ENCODE data around the gene SIRT7. TPM values are rescaled to one million over a fixed set of nuclear protein-coding genes. Genes with fewer than 3 reads are reported as not detected.

SIRT7 gene
- total RNA-seq, 6 experiments from 2014 or later: 16.2 to 20.7 (median 18.5) TPM

GRCh38 chr17:81962499-81963441 is 44.8 kb upstream of the SIRT7 start:
- DNase-seq: no peak
- Mint-ChIP-seq H3K36me3 (ENCODE audit: low read depth) (no peaks in the 10 kb centered on the region), H3K27ac (no peak overlapping the region), H3K27me3 (ENCODE audit: insufficient read depth) (peaks cover 4% of the 10 kb centered on the region), H3K9me3 (no peaks in the 10 kb centered on the region), H3K4me3 (no peak overlapping the region), H3K4me1 (ENCODE audit: low read depth) (peaks cover 6% of the 10 kb centered on the region; the same call in 1 of the 2 replicates)
- no peak for TF ChIP-seq CTCF (IDR thresholded peaks at IDR 0.05)

DNA sequence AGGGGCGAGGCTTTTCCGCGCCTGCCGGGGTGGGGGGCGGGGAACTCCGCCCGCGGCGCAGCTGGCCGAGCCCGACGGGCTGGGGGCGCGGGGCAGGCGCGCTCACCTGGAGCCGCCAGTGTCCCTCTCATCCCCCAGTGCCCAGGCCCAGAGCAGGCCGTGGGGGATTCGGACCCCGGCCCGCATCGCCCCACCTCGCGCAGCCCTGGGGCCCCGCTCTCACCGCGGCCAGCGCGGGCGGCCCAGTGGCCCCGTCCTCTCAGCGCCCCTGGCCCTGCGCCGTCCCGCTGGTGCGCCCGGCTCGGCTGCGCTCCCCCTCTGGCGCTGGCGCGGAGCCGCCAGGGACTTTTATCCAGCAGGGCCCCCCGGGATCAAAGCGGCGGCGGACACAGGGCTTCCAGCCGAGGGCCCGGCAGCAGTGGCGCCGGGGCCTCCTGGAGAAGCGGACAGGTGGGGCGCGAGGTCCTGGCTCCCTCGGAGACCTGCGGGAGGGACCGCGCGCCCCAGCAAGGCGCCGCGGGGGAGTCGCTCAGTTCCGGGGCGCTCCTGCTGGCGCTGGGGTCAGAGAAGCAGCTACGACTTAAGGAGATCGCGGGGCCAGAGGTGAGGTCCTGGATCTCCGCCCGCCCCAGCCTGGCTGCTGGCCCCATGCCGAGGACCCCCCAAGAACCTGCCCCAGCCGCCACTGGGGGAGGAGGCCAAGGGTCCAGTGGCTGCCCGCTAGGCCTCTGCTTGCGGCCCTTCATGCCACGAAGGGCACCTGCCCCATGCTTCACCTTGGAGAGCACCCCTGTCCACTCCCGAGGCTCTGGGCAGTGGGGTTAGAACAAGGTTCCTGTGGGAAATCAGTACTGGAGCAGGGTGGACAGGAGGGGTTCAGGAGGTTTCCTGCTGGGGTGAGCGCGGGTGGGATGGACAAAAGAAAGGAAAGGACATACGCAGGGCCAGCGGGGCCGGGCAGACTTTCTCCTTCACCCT is 43.8 kb upstream of the SIRT7 start:
- Mint-ChIP-seq H3K27me3 (ENCODE audit: insufficient read depth) (peaks cover 7% of the 10 kb centered on the region), H3K4me3 (no peak overlapping the region), H3K27ac (no peak overlapping the region), H3K9me3 (no peaks in the 10 kb centered on the region), H3K36me3 (ENCODE audit: low read depth) (no peaks in the 10 kb centered on the region), H3K4me1 (ENCODE audit: low read depth) (peaks cover 6% of the 10 kb centered on the region; the same call in 1 of the 2 replicates)
- DNase-seq: no peak
- no peak for TF ChIP-seq CTCF (IDR thresholded peaks at IDR 0.05)

DNA sequence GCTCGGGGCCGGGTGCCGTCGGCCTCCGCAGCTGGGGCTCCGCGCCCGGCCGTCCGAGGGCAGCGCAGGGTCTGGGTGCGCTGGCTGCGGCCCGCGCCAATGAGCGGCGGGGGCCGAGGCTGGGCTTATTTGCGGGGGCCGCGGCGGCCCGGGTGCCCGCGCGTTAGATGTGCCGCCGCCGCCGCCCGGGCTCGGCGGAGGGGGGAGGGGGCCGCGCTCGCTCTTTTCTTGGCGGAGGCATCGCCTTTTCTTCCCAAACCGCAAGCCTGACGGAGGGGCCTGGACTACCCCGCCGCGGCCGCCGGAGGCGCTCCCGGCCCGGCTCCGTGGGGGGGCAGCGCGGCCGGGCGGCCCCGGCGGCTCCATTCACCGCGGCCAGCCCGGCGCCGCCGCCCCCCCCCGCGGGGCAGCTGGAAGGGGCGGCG is 43.1 kb upstream of the SIRT7 start, which contains the start of gene NOTUM:
Gene NOTUM (minus strand): TSS at position 101 of the 425 bp plus-strand sequence. CDS start 278 bp downstream, outside the sequence.
- no peak within 1 kb of the TSS for H3K27ac Mint-ChIP-seq
- peaks cover 6% of the 10 kb centered on the region; the same call in 1 of the 2 replicates for H3K4me1 Mint-ChIP-seq (ENCODE audit: low read depth)
- H3K9me3 Mint-ChIP-seq: no peaks in the 10 kb centered on the region
- H3K36me3 Mint-ChIP-seq (ENCODE audit: low read depth): no peaks in the 10 kb centered on the region
- TF ChIP-seq CTCF (IDR thresholded peaks at IDR 0.05): 0 out of 2 replicates have a peak, but pooled peaks have one; percentile 18
- no peak within 1 kb of the TSS for H3K4me3 Mint-ChIP-seq
- H3K27me3 Mint-ChIP-seq (ENCODE audit: insufficient read depth): peaks cover 7% of the 10 kb centered on the region
- no peak for DNase-seq

DNA sequence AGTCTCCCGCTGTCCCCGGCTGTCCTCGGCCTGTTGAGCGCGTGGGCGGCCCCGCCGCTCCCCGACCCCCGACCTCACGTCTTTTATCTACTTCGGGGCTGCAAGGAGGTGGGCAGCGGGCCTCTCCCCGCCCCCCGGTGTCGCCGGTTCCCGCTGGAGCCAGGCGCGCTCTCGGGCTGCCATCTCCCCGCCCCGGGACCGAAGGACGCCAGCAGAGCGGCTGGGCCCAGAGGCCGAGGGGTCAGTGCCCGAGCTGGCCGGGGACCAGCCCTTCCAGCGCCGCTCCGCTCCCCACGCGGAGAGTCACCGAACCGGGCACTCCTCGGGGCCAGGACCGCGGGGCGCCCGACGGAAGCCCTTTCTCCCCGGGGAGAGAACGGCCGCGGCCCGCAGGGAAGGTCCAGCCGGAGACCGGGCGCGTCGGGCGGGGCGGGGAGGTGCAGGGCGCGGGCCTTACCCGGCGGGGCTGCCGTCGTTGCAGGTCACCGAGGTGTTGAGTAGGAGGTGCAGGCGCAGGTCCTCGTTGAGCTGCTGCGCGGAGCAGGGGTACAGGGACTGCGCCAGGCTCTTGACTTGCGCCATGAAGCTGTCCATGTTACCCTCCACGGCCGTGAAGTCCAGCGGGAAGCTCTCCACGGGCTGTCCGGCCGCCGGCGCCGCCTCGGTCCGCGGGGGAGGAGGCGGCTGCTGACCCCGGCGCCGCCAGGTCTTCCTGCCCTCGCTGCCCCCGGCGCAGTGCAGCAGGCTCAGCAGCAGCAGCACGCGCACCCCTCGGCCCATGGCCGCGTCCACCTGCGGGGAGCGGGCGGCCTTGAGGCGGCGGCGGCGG is 42.4 kb upstream of the SIRT7 start:
- no peaks in the 10 kb centered on the region for H3K36me3 Mint-ChIP-seq (ENCODE audit: low read depth)
- no peak overlapping the region for H3K4me3 Mint-ChIP-seq
- no peak for TF ChIP-seq CTCF (IDR thresholded peaks at IDR 0.05)
- H3K27ac Mint-ChIP-seq: no peak overlapping the region
- no peaks in the 10 kb centered on the region for H3K9me3 Mint-ChIP-seq
- H3K27me3 Mint-ChIP-seq (ENCODE audit: insufficient read depth): peaks cover 7% of the 10 kb centered on the region
- DNase-seq: no peak
- peaks cover 6% of the 10 kb centered on the region; the same call in 1 of the 2 replicates for H3K4me1 Mint-ChIP-seq (ENCODE audit: low read depth)
